HG03159 (cell line): ENCODE measurements around the gene ASPG.

Source experiments
- ATAC-seq: cut with Tn5 transposase; IDR thresholded peaks from one replicate; pipeline ENCODE4 v1.9.1; 2021; ENCODE audit warnings: mild to moderate bottlenecking, moderate library complexity; ENCODE audit not compliant: unreplicated experiment

ASPG gene

DNA sequence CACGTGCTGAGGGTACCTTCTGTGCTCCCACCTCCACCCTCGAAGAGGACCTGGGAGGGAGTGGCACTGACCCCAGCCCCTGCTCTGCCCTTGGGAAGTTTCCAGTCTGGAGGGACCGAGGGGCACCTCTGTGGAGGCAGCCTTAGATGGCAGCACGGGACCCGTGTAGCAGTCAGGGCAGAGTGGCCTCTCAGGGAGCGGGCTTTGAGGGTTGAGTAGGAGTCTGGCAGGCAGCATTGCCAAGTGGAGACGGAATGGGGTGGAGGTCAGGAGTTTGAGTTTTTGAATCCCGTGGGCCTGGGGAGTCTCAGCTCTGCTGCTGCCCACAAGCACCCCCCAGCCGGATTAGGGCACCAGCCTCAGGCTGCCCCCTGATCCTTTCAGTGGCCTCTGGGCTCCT, 74.5 kb downstream of the ASPG start:
- no peak for ATAC-seq

DNA sequence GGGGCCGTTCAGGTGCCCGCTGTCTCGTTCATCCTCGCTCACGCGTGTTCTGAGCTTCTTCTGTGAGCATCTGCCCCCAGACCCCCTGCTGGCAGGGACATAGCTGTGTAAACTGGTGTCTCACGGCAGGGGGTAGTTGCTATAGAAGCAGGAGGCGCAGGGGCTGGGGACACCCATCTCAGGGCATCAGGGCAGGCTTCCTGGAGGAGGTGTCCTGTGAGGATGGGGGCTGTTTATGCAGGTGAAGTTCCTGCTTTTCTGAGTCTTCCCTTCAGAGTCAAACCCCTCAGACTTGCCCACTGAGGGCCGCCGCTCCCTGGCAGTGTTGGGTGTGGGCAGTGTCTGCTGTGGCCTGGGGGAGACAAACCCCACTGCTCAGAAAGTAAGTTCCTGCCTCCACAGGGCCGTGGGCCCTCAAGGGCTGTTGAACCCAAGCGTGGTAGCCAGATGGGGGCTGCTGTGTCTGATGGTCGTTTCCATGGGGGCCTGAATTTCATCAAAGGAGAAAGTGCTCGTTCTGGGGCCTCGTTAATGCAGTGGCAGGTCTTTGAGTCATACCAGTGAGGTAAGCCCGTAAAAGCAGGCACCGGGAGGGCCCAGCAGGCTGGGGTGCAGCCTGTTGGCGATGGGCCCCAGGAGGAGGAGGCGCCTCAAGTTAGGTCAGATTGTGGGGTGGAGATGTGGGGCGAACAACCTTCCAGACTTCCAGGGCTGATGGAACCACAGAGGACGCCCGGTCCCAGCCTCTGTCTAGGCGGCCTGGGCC, 76.3 kb downstream of the ASPG start:
- no peak for ATAC-seq

DNA sequence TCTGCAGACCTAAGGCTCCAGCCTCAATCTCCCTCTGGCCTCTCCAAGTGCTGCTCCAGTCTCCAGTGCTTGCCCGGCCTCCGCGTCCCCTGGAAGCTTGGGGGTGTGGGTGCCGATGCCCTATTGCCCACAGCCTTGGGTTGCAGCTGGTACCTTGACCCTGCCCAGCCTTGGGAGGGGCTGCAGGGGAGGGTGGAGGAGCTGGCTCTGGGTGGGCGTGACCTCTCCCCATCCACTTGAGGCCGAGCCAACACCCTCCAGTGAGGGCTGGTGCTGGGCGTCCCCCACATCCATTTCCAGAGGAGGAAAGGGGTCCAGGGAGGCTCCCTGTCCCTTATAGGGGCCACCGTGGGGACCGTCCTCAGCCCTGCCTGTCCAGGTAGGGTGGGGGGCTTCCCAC, 77.0 kb downstream of the ASPG start:
- no peak for ATAC-seq

DNA sequence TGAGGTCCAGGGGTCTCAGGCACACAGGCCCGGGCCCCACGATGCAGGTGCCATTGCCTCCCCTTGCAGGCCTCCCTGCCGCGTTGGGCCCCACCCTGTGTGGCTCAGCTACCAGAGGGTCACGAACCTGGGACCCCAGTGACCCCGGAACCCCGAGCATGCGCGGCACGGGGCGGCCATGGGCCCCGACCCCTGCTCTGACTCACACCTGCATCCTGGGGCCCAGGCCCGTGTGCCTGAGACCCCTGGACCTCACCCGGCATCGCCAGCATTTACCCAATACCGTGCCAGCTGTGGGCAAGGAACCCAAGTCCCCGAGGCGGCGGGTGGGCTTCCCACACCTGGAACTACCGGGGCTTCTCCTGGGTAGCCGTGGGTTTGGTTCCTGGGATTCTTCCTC, 78.0 kb downstream of the ASPG start:
- ATAC-seq = no peak

DNA sequence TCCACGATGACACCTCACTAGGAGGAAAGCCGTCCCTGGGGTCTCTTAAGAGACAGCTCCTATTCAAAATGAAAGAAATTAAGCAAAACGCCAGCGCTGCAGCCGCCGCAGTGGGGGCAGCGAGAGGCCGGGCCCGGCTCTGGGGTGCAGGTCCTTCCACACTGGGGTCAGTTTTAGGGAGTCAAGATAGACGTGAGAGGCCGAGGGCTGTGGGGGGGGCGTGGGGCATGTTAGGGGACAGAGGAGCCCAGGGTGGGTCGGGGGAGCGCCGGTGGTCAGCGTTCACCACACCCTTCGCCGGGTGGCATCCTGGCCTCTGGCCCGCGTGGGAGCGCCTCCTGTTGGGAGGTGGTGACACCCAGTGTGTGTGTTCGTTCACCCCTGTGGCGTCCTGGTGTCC, 78.5 kb downstream of the ASPG start:
- ATAC-seq = no peak

DNA sequence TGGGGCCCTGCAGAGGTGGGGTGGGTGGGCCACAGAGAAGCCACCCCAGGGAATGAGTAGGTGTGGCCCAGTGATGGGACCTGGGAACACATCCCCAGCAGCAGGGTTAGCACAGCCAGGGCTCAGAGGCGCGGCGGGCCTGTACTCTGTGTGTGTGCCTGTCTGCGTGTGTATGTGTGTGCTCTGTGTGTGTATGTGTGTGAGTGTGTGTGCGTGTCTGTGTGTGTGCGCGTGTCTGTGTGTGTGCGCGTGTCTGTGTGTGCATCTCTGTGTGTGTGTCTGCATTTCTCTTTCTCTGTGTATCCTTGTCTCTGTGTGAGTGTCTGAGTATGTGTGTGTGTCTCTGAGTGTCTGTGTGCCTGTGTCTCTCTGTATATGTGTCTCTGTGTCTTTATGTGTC, 79.0 kb downstream of the ASPG start:
- no peak for ATAC-seq
